Jurkat, Clone E6-1 (cell line): Measurements from ENCODE around the gene EOGT.

Experiments used
- DNase-seq: peaks from one replicate; pipeline ENCODE4 v3.0.0-alpha.2; 2011; ENCODE audit warnings: low read depth, low spot score
- H3K4me3 ChIP-seq: 2 replicates; pipeline ENCODE4 v1.5.1; 2011; ENCODE audit warnings: mild to moderate bottlenecking, low read length, control low read depth, moderate library complexity

Gene EOGT

DNA sequence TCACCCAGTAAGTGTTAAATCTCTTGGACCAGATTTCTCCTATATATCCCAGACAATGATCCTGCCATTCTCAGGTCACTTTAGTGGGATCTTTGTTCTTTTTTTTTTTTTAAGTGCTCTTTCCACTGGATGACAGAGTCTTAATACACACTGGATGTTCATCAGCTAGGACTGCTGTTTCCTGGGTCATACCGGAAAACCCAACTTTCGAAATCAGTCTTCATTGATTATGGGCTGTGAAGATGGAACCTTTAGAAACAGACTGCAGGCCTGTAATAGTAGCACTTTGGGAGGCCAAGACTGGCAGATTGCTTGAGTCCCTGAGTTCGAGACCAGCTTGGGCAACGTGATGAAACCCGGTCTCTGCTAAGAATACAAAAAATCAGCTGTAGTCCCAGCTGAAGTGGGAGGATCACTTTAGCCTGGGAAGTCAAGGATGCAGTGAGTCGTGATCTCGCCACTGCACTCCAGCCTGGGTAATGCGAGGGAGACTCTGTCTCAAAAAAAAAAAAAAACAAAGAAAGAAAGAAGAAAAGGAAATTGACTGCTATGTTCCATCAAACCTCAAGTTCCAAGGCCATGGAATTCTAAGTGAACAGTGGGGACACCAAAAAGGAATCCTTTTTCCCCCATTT lies 2.3 kb downstream of the EOGT start:
- H3K4me3 ChIP-seq: no peak overlapping the region
- DNase-seq: no peak

DNA sequence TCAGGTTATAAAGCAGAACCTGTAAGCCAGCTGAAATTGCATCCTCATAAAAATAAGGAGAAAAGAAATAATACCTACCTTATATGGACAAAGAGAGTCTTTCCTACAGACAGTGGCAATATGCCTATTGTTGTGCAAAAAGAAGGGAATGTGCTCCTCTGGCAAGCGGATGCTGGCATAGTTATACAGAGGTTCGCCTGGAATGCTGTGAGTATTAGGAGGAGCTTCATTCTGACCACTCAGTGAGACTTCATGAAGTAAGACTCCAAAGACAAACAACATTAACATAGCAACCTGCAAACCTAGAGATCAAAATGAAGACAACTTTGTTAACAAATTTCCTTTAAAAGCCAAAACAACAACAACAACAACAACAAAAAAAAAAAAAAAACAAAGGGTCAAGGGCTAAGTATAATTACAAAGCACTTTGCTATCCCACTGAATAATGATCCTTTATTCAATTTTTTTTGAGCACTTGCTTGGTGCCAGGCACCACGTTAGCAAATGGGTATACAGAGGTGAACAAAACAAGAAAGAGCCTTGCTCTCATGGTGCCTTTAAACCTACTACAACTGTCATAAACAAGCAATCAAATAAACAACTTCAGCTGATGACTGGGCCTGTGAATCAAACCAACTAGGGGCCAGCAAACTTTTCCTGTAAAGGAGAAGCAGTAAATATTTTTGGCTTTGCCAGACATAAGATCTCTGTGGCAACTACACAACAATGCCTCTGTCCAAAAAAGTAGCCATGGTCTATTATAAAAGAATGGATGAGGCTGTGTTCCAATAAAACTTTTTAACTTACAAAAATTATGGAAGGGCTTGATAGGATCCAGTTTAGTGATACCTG lies 3.7 kb downstream of the EOGT start:
- DNase-seq: no peak
- H3K4me3 ChIP-seq: no peak overlapping the region

DNA sequence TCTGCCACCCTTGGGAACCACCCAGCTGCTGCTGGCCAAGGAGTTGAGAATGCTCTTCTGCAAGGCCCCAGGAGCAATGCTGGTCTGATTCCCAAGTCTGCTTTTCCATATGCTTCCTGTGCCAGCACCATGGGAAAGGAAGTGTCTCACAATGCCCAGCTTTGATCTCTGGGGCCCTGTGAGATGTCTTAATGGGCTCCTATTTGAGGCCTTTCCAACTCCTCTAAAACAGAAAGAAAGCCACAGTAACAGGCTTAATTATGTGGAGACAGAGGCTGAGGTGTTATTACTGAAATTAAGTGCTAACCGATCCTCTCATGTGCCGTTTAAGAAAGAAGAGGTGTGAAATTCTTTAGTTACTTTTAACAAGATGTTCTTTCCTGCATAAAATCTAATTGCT lies 4.5 kb downstream of the EOGT start:
- H3K4me3 ChIP-seq: no peak overlapping the region
- no peak for DNase-seq

DNA sequence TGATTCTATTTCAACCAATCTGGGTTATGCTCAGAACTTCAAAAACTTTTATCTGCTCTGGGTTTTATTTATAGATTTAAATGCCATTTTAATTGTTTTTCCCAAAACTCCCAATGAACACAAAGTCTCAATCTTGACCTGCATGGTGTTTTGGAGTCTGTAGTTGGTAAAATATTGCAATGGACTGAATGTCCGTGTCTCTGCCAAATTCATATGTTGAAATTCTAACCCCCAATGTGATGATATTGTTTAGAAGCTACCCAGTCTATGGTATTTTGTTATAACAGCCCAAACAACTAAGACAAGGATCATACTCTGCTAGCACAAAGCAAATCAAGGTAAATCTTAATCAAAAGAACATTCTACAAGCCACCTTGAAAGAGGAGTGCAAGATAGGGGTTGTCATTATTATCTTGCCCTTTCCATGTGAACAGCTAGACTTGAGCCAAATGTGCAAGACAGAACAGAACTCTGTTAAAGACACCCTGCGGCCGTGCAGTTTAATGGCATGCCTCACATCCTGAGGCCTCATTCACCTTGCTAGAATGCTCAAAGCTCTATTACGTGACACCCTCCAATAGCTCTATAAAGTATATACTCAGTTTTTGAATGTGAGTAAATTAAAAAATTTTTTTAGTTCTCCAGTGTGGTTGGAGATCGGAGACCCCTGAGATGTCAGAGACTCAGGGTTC lies 7.5 kb downstream of the EOGT start:
- no peak overlapping the region for H3K4me3 ChIP-seq
- no peak for DNase-seq

DNA sequence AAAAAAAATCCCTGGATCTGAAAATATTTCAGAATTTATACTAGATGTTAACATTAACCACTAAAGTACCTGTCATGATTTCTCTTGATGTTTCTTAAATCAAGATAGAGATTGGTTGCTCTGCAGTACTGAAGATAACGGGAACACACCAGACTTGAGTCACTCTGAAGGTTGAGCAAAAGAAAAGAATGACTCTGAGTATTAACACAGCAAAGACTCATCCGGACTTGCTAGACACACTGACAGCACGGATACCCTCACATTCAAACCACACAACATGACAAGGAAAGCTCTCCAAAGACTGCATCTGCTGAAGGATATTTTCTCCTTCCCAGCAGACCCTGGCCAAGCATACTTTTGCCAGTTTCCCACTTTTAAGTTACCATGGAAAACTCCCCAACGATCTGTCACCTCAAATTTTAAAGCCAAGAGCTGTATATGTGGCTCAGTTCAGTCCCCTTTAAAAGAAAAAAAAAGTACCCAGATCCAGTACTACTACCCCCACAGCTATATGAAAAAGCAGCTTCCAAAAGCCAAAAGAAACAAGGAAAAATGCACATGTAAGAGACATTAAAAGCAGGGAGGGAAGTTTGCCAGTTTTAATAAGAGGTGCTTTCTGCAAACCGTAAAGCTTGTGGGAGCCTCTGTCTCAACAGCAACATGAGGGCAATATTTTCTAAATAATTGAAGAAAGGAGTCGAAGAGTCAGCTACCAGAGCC lies 8.3 kb downstream of the EOGT start:
- no peak for DNase-seq
- no peak overlapping the region for H3K4me3 ChIP-seq

DNA sequence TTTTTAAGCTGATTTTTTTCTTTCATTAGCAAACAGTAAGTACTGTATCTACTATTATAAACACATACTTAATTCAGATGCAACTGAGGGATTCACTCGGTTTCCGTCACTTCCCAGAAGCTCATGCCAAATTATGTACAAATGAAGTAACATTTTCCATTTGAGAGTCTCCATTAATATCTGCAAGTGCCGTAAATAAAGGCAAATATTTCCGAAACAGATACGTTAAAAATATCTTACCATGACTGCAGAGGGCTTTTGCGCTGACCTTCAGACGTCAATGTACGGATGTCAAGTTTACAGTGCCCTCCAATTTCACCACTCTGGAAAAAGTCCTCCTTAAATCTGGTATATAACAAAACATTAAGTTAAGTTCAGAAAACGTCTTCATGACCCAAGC lies 9.3 kb downstream of the EOGT start:
- H3K4me3 ChIP-seq: no peak overlapping the region
- DNase-seq: no peak

DNA sequence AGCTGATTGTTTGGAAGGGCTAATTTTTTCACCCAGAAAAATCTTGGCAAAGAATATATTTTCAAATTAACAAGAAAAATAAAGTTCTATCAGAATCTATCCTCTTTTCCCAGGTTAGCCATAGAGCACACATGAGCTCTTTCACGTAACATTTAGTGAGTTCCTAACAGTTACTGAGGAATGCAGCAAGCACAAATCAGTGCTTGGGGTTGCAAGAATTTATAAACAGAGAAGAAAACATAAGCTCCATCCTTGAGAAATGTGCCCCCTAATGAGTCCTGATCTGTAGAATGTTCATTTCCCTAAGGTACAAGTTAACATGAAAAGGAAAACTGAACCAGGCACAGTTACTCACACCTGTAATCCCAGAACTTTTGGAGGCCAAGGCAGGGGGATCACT lies 13.9 kb downstream of the EOGT start:
- DNase-seq: no peak
- H3K4me3 ChIP-seq: no peak overlapping the region

DNA sequence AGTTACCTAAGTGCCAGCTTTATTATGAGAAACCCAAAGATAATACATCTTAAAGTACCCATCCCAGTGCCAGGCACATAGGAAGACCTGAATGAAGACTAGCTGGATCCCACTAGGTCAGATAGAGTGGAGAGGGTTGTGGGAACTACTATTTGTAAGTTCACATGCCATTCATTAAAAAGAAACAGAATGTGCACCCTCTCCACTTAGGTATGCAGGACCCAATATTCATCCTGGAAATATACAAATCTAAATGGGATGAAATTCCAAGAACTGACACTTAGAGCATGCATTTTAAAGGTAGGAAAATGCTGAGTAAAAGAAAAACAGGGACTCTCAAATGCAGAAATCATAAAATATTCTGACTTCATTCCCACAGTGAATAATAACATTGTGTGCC lies 14.3 kb downstream of the EOGT start:
- no peak for DNase-seq
- no peak overlapping the region for H3K4me3 ChIP-seq

DNA sequence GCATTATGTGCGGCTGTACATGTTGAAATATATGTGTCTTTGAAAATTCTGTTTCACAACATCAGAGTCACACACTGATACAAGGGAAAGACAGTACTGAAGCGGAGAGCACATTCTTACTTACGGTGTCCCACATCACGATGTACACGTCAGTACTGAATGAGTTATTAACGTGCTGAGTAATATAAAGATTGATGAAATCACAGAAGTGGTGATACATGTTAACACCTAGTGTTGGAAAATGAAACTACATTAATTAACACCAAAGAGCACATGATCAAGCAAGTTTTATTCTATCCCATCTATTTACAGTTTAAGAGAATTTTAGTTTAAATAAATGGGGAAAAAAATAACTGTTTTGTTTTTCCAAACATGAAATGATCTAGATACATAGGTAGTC lies 15.6 kb downstream of the EOGT start:
- DNase-seq: no peak
- H3K4me3 ChIP-seq: no peak overlapping the region

DNA sequence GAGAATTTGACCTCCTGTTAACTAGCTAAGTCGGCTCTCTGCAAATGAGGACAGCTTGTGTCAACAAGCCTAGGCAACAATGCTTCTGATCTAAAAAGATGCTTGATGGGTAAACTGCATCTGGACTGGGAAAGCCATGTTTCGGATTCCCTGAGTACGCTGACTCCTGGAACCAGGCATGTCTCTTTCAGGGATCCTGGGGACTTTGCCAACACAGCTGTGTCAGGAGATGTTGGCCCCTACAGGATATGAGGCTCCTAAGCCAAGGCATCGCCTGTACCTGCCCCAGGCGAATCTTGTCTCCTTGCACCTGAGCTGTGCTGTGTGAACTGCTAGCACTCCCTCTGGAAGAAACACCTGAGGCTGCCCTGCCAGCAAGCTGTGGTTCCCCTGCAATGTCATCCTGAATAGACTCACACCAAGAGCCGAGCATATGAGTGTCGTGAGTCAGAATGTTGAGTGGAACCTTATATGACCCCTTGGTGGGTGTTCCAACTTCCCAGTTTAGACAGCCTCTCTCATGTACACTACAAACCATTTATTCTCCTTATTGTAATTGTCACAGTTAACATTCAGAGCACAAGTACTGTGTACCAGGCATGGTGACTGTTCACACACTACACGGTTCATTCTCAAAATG lies 17.0 kb downstream of the EOGT start:
- no peak overlapping the region for H3K4me3 ChIP-seq
- no peak for DNase-seq

DNA sequence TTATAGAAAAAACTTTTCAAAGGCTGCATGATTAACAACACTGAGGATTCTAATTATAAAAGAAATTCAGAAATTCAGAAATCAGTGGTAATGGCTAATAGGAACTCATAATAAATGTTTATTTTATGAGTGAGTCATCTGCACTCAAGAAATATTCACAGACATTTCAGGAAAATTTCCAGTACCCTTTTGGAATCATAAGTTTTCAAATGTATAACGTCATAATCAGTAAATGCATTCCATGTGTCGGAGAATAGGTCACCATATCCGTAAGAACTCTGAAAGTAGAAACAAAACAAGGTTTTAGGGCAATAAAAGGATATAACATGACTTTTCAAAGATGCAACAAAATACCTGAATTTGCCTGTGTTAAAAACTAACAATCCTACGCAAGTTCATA lies 24.7 kb downstream of the EOGT start:
- H3K4me3 ChIP-seq: no peak overlapping the region
- no peak for DNase-seq

DNA sequence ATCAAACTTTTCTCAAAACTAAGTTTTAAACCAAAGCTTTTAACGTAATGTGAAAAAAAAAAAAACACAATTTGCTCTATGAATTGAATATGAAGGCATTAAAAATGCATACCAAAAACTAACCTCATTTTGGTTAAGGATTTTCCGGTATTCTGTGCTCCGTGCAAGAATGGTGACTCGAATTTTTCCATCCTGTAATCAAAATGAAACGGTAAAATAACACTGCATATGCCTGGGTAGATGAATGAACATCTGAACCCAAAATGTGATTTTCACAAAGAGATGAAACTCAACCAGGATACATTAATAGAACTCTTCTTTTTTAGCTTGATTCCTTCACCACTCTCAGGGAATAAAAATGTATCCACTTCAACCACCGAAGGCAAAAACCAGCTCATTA lies 26.2 kb downstream of the EOGT start:
- DNase-seq: no peak
- H3K4me3 ChIP-seq: no peak overlapping the region

DNA sequence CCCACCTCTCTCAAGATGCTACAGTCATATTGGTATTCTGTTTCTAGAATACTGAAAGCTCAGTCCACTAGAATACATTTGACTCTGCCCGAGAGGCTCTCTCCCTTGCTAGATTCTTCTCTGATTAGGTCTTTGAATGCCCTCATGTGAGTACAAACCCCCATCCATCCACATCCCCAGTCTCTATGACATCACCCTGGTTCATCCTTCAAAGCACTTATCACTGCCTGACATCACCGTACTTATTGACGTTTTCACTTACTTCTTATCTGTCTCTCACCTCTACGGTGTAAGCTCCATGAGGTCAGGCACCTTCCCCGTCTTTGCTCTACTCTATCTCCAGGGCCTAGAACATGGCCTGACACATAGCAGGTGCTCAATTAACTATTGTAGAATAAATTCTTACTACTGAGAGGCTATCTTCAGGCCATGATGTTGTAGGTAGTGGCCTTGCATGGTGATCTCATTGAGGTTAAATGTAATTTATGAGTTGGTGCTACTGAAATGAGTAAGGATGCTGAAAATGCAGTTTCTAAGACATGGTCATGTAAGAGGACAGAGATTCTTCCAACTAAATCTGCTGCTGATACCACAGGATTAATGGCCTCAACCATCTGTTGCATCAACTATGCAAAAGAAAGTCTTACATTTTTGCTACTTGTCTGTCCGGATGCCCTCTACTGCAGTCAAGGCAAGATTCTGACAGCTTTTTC lies 26.8 kb downstream of the EOGT start:
- no peak for DNase-seq
- no peak overlapping the region for H3K4me3 ChIP-seq

DNA sequence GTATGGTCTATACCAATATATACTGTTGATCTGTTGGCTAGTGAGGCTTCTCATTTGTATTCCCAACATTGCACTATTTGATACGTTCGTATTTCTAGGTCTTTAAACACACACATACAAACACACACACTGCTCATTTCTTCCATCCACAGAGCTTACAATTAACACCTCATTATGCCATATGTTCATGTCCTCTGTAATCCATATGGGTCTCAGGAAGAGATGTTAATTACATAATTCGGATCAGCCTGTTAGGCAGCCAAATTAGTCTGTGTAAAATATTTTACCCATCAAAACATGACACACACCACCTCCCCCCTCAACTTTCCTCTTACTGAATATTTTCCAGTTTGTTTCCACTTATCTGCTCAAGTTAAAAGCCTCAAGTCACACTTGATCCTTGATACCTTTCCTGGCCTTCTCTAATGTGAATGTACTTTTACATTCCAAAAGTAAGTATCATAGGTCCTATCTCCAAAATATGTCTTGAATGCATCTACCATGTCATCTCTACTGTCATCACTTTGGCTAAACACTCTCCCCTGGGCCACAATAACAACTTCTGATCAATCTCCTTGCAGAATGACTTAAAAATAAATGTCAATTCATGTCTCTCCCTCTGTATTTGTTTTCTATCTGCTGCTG lies 28.2 kb downstream of the EOGT start:
- H3K4me3 ChIP-seq: no peak overlapping the region
- DNase-seq: no peak

DNA sequence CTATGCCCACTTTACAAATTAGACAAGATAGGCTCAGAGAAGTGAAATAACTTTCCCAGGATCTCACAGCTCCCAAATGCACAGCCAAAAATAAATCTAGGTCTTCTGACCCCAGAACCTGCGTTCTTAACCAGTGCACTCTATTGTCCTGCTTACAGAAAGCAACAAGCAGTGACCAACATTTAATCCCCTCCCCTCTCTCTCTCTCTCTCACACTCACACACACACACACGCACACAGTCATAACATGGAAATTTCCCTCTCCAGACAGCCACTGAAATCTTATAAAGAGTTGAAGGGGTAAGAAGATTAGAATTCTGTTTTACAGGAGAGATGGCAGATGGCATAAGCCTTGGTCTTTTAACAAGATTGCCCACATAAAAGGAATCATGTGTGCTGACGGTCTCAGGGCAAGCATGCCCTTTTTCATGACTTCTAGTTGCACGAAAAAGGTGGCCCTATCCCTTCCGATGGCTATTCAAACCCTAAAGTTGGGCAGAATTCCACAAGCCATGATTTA lies 29.4 kb downstream of the EOGT start:
- H3K4me3 ChIP-seq: no peak overlapping the region
- DNase-seq: no peak

DNA sequence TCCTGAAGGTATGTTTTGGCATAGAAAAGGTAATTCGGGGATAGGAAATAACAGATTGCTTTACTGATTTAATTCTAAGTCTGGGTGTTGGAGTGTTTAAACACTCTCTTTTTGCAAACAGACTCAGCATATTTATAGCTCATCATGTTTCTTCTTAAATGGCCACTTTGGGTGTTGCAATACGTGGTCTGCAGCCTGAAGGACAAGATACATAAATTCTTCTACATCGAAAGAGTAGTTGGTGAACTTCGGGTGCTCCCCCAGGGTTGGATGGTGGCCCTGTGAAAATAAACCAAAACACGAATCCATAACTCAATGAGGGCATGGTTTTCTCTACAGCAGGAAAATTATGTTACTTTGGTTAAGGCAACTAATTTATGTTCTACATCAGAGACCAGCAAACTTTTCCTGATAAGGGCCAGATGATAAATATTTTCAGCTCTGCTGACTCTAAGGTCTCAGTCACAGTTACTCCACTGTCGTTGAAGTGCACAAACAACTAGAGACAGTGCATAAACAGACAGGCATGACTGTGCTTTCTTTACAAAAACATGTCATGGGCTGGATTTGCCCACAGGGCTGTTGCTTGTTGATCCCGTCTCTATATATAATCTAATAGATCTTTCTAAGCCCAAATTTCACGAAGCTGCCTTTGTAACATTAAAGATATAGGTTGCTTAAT lies 35.9 kb downstream of the EOGT start:
- no peak overlapping the region for H3K4me3 ChIP-seq
- no peak for DNase-seq

DNA sequence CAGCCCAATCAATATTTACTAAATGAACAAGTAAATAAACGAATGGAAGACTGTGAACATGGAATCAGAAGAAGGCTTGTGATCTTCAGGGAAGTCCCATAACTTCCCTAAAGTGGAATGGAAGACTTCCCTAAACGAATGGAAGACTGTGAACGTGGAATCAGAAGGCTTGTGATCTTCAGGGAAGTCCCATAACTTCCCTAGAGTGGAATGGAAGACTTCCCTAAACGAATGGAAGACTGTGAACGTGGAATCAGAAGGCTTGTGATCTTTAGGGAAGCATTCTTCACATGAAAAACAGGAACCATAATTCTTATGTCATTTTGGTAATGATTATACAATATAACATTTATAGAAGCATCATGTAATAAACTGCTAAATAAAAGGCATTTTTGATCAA lies 38.8 kb downstream of the EOGT start:
- DNase-seq: no peak

DNA sequence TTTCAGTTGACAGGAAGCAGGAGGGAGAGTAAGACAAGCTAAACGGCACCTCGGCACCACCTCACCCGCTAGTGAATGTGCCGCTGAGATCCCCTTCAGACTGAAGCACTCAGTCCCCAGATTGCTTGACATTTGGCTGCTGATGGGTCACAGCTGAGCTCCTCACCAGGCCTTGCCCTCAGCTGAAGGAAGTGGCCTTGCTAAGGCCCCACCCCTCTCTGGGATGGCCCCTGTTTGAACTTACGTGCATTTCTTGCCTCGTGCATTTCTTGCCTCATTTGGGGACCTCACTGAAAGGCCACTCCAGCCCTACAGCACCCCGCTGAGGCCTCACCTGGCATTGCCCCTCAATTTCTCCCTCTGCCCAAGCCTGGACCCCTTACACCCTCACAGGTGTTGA lies 39.8 kb downstream of the EOGT start:
- no peak for DNase-seq
- H3K4me3 ChIP-seq: no peak overlapping the region

More for the DNA sequence above, 38.8 kb downstream of the EOGT start:
- no peak overlapping the region for H3K4me3 ChIP-seq
